ENCODE measurements around the gene PSMG1.
A peak's percentile ranks its signal among the peaks of the same experiment; 100 is the strongest.
"Not testable (repeated sequence)": the region's sequence is repeated elsewhere in the genome, so short reads cannot be mapped to it uniquely, and the experiment has no call there.

Gene PSMG1

GRCh38 chr21:39183272-39184049, at the start of gene PSMG1:
TSS of gene PSMG1 (minus strand) at chr21:39183451. CDS start at chr21:39183385, 66 bp downstream.
- DNase-seq: peak; percentile 95

- DNase-seq: no peak
These were observed 49.6 kb upstream of the PSMG1 start for GRCh38 chr21:39232861-39233291.

- DNase-seq: no peak
These were observed 41.7 kb upstream of the PSMG1 start for GRCh38 chr21:39224930-39225329.

- DNase-seq: no peak
These were observed 38.8 kb upstream of the PSMG1 start for GRCh38 chr21:39221997-39222486.

- DNase-seq: no peak
These were observed 38.2 kb upstream of the PSMG1 start for GRCh38 chr21:39221282-39221996.

GRCh38 chr21:39220875-39221274, 37.6 kb upstream of the PSMG1 start:
- DNase-seq: not testable (repeated sequence)

GRCh38 chr21:39220150-39220549, 36.9 kb upstream of the PSMG1 start:
- no peak for DNase-seq

GRCh38 chr21:39218082-39218409, 34.8 kb upstream of the PSMG1 start:
- no peak for DNase-seq

GRCh38 chr21:39217356-39218081, 34.3 kb upstream of the PSMG1 start:
- no peak for DNase-seq

- no peak for DNase-seq
These were observed 33.0 kb upstream of the PSMG1 start for GRCh38 chr21:39216290-39216689.

GRCh38 chr21:39215078-39215477, 31.8 kb upstream of the PSMG1 start:
- DNase-seq: no peak

- DNase-seq: no peak
These were observed 26.1 kb upstream of the PSMG1 start for GRCh38 chr21:39209334-39209688.

- DNase-seq: no peak
These were observed 25.5 kb upstream of the PSMG1 start for GRCh38 chr21:39208624-39209333.

- DNase-seq: no peak
These were observed 20.9 kb upstream of the PSMG1 start for GRCh38 chr21:39204134-39204533.

GRCh38 chr21:39198800-39199199, 15.5 kb upstream of the PSMG1 start:
- DNase-seq: no peak

GRCh38 chr21:39197448-39198233, 14.4 kb upstream of the PSMG1 start:
- DNase-seq: no peak

- no peak for DNase-seq
These were observed 13.6 kb upstream of the PSMG1 start for GRCh38 chr21:39196838-39197237.

- no peak for DNase-seq
These were observed 13.1 kb upstream of the PSMG1 start for GRCh38 chr21:39196310-39196709.

GRCh38 chr21:39193380-39193779, 10.1 kb upstream of the PSMG1 start:
- DNase-seq: no peak

- DNase-seq: no peak
These were observed 6.8 kb upstream of the PSMG1 start for GRCh38 chr21:39189857-39190604.

- no peak for DNase-seq
These were observed 5.4 kb upstream of the PSMG1 start for GRCh38 chr21:39188521-39189139.

All from femur (tissue), 1 donor.